NCI-H146 treated with DMSO at 0.1 percent for 48 hours (cell line): ENCODE data around the gene LRRC74A.

Experiments
- DNase-seq: peaks from one replicate; lab custom pipeline; 2025; ENCODE audit not compliant: unreplicated experiment; lab: John Stamatoyannopoulos, UW

LRRC74A gene

GRCh38 chr14:76846331-76847047 lies 20.3 kb downstream of the LRRC74A start:
- no peak for DNase-seq

- DNase-seq = no peak
Observed at GRCh38 chr14:76848879-76849278, 22.7 kb downstream of the LRRC74A start.

GRCh38 chr14:76855066-76855465 lies 28.9 kb downstream of the LRRC74A start:
- DNase-seq = no peak

GRCh38 chr14:76856769-76857168 lies 30.6 kb downstream of the LRRC74A start:
- DNase-seq = no peak

DNA sequence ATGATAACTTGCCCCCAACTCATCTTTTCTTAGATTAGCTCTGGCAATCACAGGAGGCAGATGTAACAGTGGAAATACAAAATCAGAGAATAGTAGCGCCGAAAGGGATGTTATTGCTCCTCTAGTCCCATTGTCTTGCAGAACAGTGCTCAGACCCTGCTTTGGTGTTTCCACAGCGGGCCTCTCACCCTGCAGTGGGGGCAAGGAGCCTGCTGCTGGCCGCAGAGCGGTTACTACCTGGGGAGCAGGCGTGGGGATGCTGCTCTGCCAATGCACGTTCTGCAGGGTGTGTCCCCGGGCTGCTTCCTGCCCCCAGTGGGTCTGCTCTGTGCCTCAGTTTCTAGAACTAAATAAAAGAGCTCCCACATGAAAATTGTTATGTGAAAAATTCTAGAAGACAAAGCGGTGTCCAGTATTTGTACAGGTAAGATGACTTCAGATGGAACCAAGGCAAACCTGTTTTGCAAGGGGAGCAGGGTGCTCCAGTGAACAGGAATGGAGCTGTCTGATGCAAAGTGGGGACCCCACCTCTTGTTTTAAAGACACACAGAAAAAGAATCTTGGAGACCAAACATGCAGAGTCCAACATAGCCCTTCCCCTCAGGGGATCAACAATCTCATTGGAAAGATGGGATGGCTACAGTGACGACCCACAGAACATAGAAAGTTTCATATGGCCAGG lies 35.5 kb downstream of the LRRC74A start:
- no peak for DNase-seq

DNA sequence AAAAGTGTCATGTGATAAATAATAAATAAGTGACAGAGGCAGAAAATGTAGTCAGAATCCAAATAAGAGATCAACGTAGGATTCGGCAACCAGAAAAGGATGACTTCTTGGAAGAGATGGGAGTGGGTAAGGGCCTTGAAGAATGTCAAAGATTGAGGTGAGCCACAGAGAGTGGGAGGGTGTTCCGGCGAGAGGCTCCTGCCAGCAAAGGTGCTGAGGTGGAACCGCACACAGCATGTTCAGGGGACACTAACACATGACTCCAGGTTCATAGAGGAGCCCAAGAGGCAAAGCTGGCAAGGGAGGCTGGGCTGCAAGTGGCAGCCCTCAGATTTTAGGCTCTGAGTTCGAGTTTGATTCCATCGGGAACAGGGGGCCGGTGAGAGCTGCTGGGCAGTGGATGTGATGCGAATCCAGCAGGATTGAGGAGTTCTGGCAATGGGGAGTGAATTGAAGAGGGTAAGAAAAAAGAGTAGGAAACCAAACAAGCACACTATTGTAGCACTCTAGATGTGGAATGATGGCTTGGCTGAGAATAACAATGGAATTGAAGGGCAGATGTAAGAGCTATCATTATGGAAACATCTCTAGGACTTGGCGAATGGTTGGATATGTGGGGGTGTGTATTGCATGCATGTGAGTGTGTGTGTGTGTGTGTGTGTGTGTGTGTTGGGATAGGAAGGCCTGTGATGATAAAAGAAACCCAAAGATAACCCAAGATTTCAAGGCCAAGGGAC lies 36.5 kb downstream of the LRRC74A start:
- DNase-seq = no peak

GRCh38 chr14:76863724-76864407 lies 37.7 kb downstream of the LRRC74A start:
- peak; percentile 44 for DNase-seq

GRCh38 chr14:76866456-76866855 lies 40.2 kb downstream of the LRRC74A start:
- DNase-seq = no peak

- DNase-seq = no peak
Observed at GRCh38 chr14:76867516-76868453, 41.6 kb downstream of the LRRC74A start.

- no peak for DNase-seq
Observed at GRCh38 chr14:76868454-76869170, 42.4 kb downstream of the LRRC74A start.

DNA sequence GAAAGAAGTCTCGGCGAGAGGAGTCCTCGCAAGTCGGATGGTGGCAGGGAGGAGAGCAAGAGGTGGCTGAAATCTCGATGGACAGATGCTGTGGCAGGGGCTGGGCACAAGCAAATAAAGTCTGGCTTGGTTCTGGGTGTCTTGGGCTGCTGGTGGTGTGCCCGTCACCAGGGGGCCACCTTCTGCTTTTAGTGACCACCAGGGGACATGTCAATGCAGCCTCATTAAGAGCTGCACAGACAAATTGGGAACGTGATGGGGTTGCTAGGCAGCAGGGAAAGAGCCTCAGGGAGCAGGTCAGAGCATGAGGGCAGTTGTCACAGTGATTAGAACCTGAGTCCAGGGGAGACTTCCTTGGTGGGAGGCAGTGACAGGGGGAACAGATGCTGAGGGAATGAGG lies 44.0 kb downstream of the LRRC74A start:
- DNase-seq = no peak

DNA sequence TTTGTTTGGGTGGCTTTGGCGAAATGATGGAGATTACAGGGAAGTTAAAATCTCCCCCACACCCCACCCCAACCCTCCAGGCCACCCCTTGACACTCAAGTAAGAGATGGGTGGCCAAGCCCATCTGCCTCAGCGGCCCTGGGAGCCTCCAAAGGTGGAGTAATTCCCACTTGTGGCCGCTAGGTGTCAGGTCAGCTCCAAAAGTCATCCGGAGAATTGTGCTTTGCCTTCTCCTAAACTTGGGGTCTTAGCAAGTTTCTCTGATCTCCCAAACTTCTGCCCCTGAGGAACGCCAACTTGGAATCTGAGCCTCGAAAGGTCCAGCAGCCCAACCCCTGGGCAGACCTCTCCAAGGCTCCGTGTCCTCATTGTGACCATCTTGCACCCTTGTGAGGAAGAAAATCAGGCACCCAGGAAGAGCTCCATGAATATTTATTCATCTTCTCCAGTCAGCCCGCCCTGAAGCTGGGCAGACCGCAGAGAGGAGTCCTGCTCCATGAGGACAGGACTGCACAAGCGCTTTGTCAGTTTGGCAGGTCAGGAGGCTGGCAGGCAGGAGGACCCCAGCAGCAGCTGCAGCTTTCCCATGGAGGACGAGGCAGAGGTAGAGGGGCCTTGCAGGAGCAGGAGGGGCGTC lies 46.7 kb downstream of the LRRC74A start:
- DNase-seq = peak; percentile 4

DNA sequence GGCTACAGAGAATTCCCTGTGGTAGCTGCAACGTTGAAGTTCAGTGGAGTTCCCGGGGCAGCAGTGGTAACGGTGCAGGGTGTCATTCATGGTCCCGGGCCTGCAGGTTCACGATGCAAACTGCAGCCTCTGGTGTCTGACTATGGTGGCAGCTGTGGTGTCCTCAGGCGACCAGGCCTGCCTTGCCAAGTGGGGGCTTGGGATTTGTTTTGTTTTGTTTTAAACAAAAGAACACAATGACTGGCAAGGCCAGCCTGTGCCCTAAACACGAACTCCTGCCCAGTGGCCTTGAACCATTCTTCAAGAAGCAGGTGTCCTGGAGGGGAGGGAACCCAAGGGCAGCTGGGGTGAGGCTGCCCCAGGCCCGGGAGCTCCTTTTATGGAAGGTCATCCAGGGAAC lies 48.5 kb downstream of the LRRC74A start:
- no peak for DNase-seq

DNA sequence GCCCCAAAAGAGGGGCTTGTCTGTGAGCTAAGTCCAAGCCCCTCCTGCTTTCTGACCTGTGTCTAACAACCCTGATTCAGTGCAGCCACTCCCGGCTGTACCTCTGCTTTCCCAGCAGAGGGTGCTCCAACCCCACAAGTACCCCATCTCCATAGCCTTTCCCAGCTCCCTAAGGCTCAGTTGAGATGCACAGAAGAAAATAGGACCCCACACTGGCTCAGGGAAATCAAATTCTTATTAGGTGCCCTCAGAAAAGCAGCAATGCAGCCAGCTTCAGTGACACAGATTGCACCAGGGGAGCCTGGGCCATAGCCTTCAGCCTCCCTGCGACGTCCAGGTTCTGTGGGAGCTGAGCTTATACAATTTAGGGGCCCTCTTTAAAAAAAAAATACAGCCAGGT lies 49.9 kb downstream of the LRRC74A start:
- DNase-seq = peak; percentile 13

DNA sequence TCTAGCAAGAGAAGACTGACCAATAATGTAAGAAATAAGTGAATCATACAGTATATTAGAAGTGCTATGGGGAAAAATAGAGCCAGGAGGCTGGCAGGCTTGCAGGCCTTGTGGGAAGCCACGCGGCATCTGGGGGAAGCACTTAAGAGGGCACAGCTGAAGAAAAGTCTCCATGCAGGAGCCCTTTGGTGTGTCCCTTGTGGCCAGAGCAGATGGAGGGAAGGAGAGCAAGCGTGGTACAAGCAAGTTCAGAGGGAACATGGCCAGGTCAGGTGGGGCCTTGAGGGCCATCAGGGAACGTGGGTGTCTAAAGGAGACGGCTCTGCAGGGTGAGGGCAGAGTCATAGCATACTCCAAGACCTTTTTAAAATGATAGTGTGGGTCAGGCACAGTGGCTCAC lies 51.7 kb downstream of the LRRC74A start:
- DNase-seq = no peak

DNA sequence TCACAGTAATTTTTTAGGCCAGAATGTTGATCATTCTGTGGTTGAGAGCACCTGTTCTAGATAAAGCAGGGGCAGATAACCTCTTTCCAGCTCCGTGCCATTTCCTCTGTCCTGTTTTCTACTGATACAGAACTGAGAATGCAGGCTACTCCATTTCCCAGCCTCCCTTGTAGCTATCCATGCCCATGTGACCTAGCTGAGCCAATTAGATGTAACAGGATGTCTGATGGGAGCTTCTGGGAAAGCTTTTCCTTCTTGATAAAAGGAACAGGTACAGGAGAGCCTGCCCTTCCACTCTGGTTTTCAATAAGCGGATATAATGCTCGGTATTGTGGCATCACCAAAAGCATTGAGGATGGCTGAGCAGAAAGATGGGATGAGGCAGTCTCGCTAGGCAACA lies 54.2 kb downstream of the LRRC74A start:
- DNase-seq = no peak

DNA sequence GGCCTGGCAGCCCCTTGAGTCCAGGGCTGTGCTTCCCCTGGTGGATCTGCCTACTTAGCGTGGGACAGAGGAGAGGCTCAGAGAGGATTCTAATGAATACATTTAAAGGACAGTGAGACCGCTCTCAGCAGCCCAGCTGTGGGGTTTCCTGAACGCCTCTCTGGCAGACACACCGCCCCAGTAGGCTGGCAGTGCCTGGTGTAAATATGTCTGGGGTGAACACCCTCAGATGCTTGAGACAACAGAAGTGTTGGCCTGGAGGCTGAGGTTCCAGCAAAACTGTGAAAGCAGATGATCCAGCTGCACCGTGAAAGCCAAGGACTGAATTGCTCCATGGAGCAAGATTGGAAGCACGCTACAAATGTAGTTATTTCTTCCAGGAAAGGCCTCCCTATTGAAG lies 55.1 kb downstream of the LRRC74A start:
- DNase-seq = no peak

DNA sequence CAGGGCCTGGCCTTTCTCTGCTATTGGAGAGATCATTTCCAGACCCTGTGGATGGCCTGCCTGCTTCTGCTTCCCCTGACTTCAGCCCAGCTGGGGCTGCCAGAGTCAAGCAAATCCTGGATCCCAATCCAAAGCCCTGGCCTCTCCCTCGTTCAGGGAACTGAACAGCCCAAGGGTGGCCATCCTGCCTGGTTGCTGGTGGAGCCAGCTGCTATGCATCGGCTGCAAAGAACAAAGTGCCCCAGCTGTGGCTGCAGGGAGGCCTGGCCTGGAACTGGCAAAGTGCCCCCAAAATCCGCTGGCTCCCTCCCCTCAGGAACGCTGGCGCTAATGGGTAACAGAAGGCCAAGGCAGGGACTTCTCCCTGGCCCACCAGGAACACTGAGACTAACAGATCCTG lies 56.4 kb downstream of the LRRC74A start:
- no peak for DNase-seq

DNA sequence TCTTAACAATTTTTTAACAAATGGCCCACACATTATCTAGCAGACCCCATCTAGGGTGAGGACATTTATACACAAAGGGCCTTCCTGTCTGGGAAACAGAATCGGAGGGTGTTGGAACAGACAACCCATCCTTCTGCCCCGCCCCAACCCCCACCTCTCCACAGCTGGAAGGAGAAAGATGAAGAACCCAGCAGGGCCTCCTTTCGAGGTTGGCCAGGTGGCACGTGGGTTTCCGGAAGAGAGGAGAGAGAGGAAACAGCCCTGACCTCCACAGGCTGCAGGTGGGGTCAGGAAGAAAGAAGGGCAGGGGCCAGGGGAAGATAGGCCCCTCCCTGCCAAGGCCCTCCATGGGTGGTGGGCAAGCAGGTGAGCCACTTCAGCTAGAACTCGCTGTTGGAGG lies 57.2 kb downstream of the LRRC74A start:
- DNase-seq = no peak
